GM18499 (cell line): Measurements from ENCODE around the gene SEPTIN12.
"Not testable (repeated sequence)": the region's sequence is repeated elsewhere in the genome, so short reads cannot be mapped to it uniquely, and the experiment has no call there.

Experiments used
- ATAC-seq: cut with Tn5 transposase; IDR thresholded peaks from one replicate; pipeline ENCODE4 v1.9.1; 2021; ENCODE audit warnings: moderate number of reproducible peaks; ENCODE audit not compliant: insufficient read depth, unreplicated experiment

The SEPTIN12 gene

GRCh38 chr16:4760221-4760910, 27.8 kb downstream of the SEPTIN12 start:
- no peak for ATAC-seq

- no peak for ATAC-seq
Observed at GRCh38 chr16:4755687-4756086, 32.5 kb downstream of the SEPTIN12 start.

GRCh38 chr16:4754865-4755264, 33.3 kb downstream of the SEPTIN12 start:
- no peak for ATAC-seq

- ATAC-seq, result no peak
Observed at GRCh38 chr16:4753227-4753626, 34.9 kb downstream of the SEPTIN12 start.

- ATAC-seq, result no peak
Observed at GRCh38 chr16:4752351-4753100, 35.6 kb downstream of the SEPTIN12 start.

GRCh38 chr16:4750896-4751295, 37.2 kb downstream of the SEPTIN12 start:
- no peak for ATAC-seq

- ATAC-seq, result no peak
Observed at GRCh38 chr16:4749700-4750257, 38.4 kb downstream of the SEPTIN12 start.

- ATAC-seq, result no peak
Observed at GRCh38 chr16:4748682-4749411, 39.3 kb downstream of the SEPTIN12 start.

- ATAC-seq, result no peak
Observed at GRCh38 chr16:4747906-4748681, 40.1 kb downstream of the SEPTIN12 start.

GRCh38 chr16:4746991-4747574, 41.1 kb downstream of the SEPTIN12 start:
- no peak for ATAC-seq

- ATAC-seq, result no peak
Observed at GRCh38 chr16:4746215-4746614, 41.9 kb downstream of the SEPTIN12 start.

GRCh38 chr16:4745274-4745569, 42.9 kb downstream of the SEPTIN12 start:
- no peak for ATAC-seq

- ATAC-seq, result no peak
Observed at GRCh38 chr16:4744555-4745273, 43.4 kb downstream of the SEPTIN12 start.

GRCh38 chr16:4743226-4743878, 44.8 kb downstream of the SEPTIN12 start:
- ATAC-seq, result no peak

- not testable (repeated sequence) for ATAC-seq
Observed at GRCh38 chr16:4738370-4738769, 49.8 kb downstream of the SEPTIN12 start.

GRCh38 chr16:4737545-4737944, 50.6 kb downstream of the SEPTIN12 start:
- ATAC-seq, result no peak

GRCh38 chr16:4736546-4736945, 51.6 kb downstream of the SEPTIN12 start:
- no peak for ATAC-seq

GRCh38 chr16:4734730-4735535, 53.2 kb downstream of the SEPTIN12 start:
- ATAC-seq, result peak; percentile 14
